SHP77 treated with DMSO at 0.1 percent for 48 hours (cell line): Measurements from ENCODE around the gene PHF1.
A peak's percentile ranks its signal among the peaks of the same experiment; 100 is the strongest.
"Not testable (repeated sequence)": the region's sequence is repeated elsewhere in the genome, so short reads cannot be mapped to it uniquely, and the experiment has no call there.

Experiments used
- DNase-seq: peaks from one replicate; lab custom pipeline; 2025; lab: John Stamatoyannopoulos, UW

Gene PHF1

DNA sequence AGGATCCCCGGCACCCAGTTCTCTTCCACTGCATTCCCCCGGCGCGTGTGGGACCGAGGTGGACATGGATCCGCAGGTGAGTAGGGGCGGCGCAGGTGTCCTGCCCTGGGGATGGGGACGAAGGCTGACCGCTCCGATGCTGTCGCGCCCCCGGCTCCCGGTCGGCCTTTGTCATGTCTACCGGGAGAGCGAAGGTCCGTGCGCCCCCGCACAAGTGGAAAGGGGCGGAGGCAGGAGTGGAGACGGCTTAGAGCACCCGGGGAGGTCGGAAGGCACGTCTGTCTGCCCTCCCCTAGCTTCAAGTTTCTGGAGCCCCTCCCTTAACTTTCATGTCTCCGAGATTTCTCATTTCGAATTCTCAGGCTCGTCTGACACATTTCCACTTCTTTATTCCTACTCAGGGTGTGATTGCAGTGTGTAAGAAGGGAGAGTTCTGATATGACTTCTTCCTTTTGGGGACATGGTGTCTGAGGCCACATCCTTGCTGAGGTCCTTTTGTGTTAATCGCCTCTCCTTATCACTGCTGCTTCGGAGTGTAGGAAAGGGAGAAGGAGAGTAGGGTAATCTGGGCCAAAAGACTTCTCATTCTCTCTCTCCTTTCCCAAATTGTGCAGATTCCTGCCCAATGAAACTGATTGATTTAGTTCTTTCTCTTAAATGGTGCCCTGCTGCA, 18.8 kb upstream of the PHF1 start:
- no peak for DNase-seq

DNA sequence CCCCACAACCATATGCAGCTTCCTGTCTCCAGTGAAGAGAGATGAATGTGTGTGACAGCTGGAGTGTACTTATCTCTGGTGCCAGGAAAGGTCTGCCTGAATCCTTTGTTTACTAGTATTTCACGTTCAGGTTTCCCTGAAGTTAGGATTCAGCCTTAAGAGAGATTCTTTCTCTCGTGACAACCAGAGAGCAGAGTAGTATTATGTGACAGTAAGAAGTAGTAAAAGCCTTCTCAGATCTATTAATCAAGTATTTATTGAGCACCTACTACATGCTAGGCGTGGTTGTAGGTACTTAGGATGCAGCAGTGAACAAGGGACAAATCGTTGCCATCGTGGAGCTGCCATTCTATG, 18.2 kb upstream of the PHF1 start:
- no peak for DNase-seq

DNA sequence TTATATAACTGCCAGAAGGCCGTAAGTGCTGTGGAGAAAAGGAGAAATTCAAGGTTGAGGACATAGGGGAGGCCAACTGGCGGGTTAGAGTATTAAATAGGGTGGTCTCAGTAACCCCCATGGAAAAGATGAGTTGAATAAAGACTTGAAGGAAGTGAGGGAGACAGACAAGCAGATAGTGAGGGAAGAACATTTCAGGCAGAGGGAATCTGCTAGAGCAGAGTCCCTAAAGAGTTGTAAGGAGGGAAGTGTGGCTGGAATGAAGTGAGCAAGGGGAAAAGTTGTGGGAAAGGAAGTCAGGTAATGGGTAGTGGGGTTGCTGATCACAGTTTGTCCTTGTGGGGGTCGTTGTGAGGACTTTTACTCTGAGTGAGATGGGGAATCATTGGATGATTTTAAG, 17.8 kb upstream of the PHF1 start:
- no peak for DNase-seq

DNA sequence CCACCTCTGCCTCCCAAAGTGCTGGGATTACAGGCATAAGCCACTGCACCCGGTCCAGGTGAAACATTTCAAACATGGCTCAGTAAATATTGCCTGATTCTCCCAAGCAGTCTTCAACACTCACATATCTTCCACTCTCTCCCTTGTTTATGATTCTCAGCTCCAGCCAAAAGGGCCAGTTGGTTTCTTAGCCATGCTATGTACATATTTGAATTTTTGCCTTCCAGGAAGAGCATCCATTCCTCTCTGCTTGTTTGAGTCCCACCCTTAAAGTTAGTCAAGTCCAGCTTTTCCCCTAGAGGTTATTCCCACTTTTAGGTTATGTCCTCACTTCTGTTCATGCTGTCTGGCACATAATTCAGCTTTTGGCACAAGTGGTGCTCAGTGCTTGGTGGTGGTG, 13.3 kb upstream of the PHF1 start:
- no peak for DNase-seq

DNA sequence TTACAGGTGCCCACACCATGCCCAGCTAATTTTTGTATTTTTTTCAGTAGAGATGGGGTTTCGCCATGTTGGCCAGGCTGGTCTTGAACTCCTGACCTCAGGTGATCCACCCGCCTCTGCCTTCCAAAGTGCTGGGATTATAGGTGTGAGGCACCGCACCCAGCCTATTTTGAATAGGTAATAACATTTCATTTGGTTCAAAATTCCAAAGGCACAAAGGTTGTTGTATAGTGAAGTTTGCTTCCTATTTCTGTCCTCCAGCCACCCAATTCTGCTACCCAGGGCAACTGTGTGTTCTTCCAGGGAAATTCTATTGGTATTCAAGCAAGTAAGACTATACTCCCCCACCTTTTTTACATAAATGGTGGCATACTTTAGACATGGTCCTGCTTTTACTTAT, 12.2 kb upstream of the PHF1 start:
- DNase-seq: not testable (repeated sequence)

DNA sequence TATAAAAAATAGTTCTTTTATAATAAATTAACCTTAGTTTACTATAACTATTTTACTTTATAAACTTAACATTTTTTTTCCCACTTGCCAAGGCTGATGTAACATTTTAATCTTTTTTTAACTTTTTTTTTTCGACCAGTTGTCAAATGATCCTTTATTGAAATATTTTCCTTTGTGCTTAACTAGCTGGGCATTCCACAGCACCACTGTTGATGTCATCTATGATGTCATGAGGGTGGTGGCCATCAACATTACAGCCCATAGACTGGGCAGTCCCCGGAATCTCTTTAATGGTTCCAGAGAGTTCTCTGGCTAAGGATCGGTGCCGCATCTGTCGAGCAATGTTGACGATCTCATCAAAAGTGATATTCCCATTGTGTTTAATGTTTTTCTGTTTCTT, 10.9 kb upstream of the PHF1 start:
- not testable (repeated sequence) for DNase-seq

DNA sequence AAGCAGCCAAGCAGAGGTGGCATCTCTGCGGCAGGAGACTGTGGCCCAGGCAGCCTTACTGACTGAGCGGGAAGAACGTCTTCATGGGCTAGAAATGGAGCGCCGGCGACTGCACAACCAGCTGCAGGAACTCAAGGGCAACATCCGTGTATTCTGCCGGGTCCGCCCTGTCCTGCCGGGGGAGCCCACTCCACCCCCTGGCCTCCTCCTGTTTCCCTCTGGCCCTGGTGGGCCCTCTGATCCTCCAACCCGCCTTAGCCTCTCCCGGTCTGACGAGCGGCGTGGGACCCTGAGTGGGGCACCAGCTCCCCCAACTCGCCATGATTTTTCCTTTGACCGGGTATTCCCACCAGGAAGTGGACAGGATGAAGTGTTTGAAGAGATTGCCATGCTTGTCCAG, 5.9 kb upstream of the PHF1 start:
- DNase-seq: no peak

DNA sequence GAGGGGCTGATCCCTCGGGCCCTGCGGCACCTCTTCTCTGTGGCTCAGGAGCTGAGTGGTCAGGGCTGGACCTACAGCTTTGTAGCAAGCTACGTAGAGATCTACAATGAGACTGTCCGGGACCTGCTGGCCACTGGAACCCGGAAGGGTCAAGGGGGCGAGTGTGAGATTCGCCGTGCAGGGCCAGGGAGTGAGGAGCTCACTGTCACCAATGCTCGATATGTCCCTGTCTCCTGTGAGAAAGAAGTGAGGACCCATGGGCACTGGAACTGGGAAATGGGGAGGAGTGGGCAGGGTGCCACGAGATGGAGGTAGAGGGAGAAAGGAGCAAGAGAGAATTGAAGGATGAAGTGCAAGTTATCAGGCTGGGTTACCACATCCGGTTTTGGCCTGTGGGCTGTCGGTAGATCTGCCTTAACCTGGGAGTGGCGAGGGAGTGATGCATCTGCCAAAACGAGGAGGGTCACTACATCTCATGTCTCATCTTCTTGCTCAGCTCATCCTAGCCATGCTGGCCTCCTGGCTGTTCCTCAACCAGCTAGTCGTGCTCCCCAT, 5.4 kb upstream of the PHF1 start:
- no peak for DNase-seq

DNA sequence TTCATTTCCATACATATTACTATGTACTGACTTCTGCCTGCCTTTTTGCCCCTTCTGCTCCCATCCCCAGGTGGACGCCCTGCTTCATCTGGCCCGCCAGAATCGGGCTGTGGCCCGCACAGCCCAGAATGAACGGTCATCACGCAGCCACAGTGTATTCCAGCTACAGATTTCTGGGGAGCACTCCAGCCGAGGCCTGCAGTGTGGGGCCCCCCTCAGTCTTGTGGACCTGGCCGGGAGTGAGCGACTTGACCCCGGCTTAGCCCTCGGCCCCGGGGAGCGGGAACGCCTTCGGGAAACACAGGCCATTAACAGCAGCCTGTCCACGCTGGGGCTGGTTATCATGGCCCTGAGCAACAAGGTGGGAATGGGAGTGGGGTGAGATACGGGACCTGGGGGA, 4.7 kb upstream of the PHF1 start:
- no peak for DNase-seq

DNA sequence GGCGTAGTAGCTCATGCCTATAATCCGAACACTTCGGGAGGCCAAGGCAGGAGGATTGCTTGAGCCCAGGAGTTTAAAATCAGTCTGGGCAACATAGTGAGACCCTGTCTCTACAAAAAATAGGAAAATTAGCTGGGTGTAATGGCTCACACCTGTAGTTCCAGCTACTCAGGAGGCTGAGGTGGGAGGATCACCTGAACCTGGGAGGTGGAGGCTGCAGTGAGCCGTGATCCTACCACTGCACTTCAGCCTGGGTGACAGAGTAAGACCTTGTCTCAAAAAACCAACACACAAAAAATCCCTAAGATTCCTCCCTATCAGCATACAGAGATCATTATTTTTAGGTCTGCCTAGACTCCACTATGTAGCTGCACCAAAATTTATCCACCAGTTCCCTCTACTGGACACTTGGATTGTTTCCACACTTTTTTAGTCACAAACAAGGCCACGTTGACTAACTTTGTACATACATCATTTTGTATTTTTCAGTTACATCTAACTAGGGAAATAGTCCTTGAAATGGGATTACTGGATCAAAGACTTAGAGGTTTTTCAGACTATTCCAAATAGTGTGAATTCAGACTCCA, 3.6 kb upstream of the PHF1 start:
- DNase-seq: no peak

DNA sequence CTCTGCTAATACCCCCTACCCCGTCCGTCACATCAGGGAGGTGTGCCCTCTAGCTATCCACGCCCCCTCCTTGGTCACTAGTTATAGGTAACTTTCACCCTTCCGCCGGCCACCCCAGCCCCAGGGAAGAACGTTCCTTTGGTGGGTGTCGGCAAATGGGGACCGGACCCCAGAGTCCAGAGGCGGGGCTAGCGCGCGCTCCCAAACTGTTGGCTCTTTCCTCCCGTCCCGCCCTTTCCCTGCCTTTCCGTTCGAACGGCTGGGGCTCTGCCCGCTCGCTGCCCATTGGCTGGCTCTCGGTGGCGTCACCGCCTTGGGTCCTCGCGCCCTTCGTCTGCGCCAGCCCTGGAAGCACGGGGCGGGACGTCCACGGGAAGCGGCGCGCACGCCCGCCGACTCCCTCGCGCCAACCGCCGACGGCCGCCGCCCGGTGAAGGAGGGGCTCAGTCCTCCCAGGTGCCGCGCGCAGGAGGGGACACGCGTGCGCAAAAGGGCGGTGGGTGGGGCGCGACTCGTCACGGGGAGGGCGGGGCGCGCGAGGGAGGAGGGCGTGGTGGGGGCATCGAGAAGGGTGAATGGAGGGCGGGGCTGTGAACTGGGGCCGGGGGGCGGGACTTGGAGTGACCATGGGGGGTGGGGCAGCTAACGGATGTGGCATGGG, 634 bp upstream of the PHF1 start:
- peak; percentile 90 for DNase-seq

DNA sequence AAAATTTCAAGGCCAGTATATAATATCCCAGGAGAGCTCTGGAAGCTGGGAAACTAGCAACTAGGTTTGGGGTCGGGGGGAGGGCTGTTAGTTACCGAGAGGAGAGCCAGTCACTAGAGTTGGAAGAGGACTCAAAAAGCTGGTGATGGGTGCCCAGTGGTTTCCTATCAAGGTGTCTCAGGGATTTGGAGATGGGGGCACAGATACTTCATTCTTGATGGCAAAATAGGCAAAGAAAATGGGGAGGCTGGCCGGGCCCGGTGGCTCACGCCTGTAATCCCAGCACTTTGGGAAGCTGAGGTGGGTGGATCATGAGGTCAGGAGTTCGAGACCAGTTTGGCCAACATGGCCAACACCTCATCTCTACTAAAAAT, 805 bp downstream of the PHF1 start:
- no peak for DNase-seq

DNA sequence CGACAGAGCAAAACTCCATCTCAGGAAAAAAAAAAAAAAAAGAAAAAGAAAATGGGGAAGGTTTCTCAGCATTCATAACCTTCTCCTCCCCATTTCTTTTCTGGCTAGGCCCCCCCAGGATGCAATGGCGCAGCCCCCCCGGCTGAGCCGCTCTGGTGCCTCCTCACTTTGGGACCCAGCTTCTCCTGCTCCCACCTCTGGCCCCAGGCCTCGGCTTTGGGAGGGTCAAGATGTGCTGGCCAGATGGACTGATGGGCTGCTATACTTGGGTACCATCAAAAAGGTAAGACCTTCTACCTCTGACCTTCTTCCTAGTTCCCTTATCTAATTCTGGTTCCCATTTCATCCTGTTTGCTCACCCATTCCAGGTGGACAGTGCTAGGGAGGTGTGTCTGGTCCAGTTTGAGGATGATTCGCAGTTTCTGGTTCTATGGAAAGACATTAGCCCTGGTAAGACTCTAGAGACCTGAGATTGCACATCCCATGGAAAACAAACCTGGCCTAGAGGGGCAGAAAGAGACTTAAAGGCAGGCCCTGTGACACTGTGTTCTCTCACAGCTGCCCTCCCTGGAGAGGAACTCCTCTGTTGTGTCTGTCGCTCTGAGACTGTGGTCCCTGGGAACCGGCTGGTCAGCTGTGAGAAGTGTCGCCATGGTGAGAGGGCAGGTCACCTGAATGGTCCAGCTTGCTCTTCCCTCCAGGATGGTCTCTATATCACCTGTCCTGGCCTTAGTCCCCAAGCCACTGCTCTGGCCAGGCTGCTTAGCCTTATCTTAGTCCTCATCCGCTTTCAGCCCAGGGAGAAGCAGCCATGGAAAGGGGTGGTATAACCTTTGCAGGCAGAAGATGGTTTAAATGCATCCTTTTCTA, 1.6 kb downstream of the PHF1 start:
- DNase-seq: no peak

DNA sequence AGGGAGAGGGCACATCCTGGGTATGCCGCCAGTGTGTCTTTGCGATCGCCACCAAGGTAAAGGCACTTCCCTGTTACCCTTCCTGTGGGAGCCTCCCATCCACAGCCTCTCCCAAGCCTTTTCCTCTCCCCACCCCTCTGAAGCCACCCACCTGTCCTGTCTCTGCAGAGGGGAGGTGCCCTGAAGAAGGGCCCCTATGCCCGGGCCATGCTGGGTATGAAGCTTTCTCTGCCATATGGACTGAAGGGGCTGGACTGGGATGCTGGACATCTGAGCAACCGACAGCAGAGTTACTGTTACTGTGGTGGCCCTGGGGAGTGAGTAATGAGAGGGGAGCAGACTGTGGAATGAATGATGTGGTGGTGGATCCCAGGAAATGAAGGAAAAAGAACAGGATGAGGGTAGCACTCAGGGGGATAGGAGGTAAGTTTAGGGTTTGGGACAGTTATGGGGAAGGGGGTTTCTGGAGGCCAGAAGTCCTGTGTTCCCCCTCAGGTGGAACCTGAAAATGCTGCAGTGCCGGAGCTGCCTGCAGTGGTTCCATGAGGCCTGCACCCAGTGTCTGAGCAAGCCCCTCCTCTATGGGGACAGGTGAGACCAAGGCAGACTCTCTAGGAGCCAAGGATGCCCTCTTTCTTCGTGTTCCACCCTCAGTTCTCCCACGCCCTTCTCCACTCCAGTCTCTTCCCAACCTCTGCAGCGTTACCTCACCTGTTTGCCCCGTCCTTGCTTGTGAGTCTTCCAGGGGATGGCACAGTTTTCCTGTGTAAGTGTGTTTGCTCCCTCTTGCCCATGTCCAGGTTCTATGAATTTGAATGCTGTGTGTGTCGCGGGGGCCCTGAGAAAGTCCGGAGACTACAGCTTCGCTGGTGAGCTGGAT, 2.7 kb downstream of the PHF1 start:
- no peak for DNase-seq

DNA sequence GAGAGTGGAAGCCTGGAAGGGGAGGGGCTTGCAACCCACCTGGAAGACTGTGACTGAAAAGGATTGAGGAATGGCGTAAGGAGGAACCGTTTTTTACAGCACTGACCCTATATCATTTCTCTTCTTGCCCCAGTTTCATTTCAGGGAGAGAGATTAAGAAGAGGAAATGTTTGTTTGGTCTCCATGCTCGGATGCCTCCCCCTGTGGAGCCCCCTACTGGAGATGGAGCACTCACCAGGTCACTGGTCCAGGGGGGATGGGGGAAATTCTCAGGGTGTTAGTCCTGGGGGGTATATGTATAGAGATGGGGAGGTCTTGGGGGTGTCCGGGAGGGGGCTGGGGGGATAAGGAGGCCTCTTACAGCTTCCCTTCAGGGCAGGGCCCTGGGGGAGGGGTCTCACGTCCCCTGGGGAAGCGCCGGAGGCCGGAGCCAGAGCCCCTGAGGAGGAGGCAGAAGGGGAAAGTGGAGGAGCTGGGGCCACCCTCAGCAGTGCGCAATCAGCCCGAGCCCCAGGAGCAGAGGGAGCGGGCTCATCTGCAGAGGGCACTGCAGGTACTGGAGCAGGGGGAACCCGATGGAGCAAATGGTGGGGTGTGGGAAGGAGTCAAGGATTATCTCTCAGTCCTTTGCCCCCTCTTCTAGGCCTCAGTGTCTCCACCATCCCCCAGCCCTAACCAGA, 3.9 kb downstream of the PHF1 start:
- no peak for DNase-seq

DNA sequence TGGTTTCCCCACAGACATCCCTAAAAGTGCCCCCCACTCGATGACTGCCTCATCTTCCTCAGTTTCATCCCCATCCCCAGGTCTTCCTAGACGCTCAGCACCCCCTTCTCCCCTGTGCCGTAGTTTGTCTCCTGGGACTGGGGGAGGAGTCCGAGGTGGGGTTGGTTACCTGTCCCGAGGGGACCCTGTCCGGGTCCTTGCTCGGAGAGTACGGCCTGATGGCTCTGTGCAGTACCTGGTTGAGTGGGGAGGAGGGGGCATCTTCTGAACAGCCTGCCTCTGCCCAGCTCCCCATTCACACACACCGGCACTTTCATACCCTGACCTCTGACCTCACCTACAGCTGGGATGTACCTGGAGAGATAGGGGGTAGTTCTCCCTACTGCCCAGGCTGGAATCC, 5.0 kb downstream of the PHF1 start:
- no peak for DNase-seq

DNA sequence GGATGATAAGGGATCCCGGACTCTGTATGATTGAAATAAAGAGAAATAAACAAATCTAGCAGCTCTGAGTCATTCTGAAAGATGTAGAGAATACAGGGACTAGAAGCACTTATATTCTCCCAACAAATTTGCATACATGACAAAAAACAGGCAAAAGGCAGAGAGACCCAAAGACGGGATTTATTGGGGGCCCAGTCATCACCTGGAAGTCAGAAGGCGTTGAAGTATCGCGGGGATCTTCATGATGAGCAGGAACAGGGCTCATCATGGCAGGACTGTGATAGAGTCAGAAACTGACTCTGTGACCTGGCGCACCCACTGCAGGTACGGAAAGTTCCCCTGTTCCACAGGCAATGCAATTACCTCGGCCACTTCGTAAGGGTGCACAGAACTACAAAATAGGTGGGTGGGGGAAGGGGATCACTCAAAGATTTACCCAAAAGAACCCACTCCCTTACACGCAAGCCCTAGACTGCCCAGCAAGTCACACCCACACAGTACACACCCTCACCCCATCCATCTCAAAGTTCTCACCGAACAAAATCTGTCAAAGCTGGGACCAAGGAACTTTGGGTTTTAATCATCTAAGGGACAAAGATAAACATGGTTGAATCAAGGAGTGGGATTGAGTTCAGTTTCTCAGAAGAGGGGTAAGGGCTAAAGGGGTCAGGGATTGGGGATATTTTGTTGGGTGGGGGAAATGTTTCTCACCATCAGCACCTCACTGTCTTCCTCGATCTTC, 5.7 kb downstream of the PHF1 start:
- no peak for DNase-seq

DNA sequence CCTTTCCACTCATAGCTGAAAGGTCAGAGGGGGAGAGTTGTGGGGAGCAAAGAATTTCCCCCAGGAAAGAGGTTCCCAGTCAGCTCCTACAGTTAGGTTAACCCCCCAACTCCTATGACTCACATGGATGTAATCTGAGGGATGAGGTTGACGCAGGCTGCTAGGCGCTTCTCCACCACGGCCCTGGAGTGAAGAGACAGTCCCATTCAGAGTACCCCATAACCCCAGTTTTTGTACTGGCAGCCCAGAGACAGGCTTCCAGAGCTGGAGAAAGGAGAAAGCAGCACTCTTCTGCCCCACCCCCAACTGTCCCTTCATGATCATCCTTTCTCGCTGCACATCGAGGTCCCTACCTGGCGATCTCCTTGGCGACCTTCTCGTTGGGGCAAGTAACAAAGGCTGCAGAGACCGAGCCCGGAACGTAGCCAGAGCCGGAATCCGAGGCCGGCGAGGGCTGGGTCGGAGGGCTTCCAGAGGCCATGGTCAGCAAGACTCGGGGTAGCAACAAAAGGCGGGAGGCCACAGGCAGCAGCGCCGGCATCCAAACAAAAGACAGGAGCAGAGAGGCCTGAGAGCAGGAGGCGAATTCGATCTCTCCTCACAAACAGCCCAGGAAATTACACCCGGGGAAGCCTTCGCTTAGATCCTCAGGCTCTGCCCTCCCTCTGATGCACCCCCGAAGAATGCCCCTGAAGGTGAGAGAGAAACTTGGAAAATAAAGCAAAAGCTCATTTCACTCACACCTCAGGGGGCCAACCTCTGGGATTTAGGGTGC, 6.5 kb downstream of the PHF1 start:
- DNase-seq: no peak

DNA sequence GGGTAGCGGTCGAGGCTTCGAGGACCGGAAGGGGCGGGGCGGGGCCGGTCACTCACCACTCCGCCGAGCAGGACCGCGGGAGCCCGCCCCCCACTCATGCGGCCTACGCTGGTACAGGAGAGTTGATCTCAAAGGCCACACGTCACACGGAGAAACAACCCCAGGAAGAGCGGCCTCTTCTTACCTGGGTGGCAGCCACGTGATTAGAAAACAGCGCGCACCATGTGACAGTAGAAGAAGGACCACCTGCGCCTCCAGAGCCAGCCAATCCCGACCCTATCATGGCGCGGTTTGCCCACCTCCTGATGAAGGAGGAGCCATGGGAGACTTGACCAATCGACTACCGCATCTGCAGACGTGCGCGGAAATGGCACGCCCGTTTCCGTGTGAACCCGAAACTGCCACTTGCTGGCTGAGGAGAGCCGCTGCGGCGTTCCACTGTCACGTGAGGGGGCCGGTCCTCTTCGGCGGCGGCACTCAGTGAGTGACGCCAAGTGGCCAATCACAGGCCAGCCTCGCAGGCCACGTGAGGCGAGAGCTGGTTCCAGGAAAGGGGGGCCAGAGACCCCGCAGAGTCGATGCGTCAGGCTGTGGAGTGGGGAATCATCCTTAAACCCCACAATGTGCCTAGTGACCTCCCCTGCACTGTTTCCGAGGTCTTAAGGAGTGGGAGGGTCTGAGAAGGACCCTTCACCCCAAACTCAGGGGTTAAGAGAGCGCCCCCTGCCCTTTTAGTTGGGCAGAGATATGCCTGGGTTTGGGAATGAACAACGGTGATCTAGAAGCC, 7.3 kb downstream of the PHF1 start, which contains the start of gene CUTA:
CUTA (minus strand) TSS at position 205 of the 787 bp plus-strand sequence; CDS start at position 98, 107 bp downstream.
- peak; percentile 96 for DNase-seq
